ENCODE data around the gene SIT1.

The SIT1 gene

DNA sequence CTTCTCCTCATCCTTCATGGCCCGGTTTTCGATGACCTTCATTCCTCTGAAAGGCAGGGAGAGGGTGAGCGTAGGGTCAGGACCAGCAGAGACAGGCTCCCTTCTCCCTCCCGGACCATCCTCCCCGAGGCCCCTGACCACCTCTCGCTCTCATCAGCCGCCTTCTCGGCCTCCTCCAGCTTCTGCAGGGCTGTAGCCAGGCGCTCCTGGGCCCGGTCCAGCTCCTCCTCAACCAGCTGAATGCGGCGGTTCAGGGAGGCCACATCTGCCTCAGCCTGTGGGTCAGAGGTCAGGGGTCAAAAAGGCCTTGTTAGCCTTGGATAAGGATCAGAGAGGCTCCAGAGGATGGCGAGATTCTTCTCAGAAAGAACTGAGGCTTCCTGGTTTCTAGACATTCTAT lies 34.8 kb upstream of the SIT1 start:
- H3K4me3 ChIP-seq (ENCODE audit: low read length), result no peak overlapping the region
- no peak overlapping the region for H3K56ac ChIP-seq (ENCODE audit: low read length)
- no CpG with 5 or more reads among the region's 13 CpGs for WGBS (ENCODE audit: extremely low coverage, insufficient coverage, low lambda C conversion rate)
- peaks cover 11% of the 10 kb centered on the region for H3K36me3 ChIP-seq (ENCODE audit: control insufficient read depth, insufficient read depth, low read length)
- peaks cover 10% of the 10 kb centered on the region for H3K4me1 ChIP-seq (ENCODE audit: control insufficient read depth, low read depth, low read length)
- H2BK5ac ChIP-seq (ENCODE audit: low read length), result no peak overlapping the region
- H3K27ac ChIP-seq (ENCODE audit: low read depth, low read length), result no peak overlapping the region
- H3K79me1 ChIP-seq (ENCODE audit: low read length), result peaks cover 28% of the 10 kb centered on the region
- no peak overlapping the region for H4K8ac ChIP-seq (ENCODE audit: low read depth, low read length)
- H3K27me3 ChIP-seq (ENCODE audit: insufficient read depth, low read length, poor library complexity), result no peaks in the 10 kb centered on the region
- no peak overlapping the region for H3K4ac ChIP-seq (ENCODE audit: low read depth, low read length)
- no peak overlapping the region for H3K18ac ChIP-seq (ENCODE audit: low read length)
- H3K4me2 ChIP-seq (ENCODE audit: low read length), result no peak overlapping the region
- no peak for DNase-seq
- no peak overlapping the region for H4K5ac ChIP-seq (ENCODE audit: low read length)
- H3K79me2 ChIP-seq (ENCODE audit: control insufficient read depth, insufficient read depth, low read length), result peaks cover 23% of the 10 kb centered on the region
- H3K9ac ChIP-seq (ENCODE audit: low read length), result no peak overlapping the region
- H2BK120ac ChIP-seq (ENCODE audit: low read depth, low read length), result no peak overlapping the region
- no peak overlapping the region for H3K23ac ChIP-seq (ENCODE audit: low read length)
- H2AK5ac ChIP-seq (ENCODE audit: low read length), result no peak overlapping the region
- H2BK15ac ChIP-seq (replicated peaks; ENCODE audit: low read depth), result no peak overlapping the region

DNA sequence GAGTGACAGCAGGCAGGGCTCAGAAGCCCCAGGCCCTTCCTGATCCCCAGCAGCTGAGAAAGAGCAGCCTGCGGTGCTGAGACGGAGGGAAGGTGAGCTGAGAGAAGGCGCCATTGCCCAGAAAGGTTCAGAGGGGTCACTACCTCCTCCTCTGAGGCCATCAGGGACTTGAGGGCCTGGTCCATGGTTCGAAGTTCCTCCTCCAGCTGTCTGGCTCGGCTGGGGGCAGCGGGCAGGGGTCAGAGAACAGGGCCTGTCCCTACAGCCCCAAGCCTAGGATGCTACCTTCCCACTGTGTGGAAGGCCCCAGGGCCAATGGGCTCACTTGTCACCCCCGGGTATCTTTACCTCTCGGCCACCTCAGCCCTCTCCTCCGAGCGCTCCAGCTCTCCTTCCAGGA lies 34.2 kb upstream of the SIT1 start:
- H2BK5ac ChIP-seq (ENCODE audit: low read length), result no peak overlapping the region
- no peak overlapping the region for H2AK5ac ChIP-seq (ENCODE audit: low read length)
- DNase-seq, result no peak
- no peak overlapping the region for H3K56ac ChIP-seq (ENCODE audit: low read length)
- H3K4me2 ChIP-seq (ENCODE audit: low read length), result no peak overlapping the region
- H2BK15ac ChIP-seq (replicated peaks; ENCODE audit: low read depth), result no peak overlapping the region
- H3K79me2 ChIP-seq (ENCODE audit: control insufficient read depth, insufficient read depth, low read length), result peaks cover 23% of the 10 kb centered on the region
- no peak overlapping the region for H3K4ac ChIP-seq (ENCODE audit: low read depth, low read length)
- H4K5ac ChIP-seq (ENCODE audit: low read length), result no peak overlapping the region
- H2BK120ac ChIP-seq (ENCODE audit: low read depth, low read length), result no peak overlapping the region
- H3K4me3 ChIP-seq (ENCODE audit: low read length), result no peak overlapping the region
- no peak overlapping the region for H3K9ac ChIP-seq (ENCODE audit: low read length)
- peaks cover 28% of the 10 kb centered on the region for H3K79me1 ChIP-seq (ENCODE audit: low read length)
- no peak overlapping the region for H3K18ac ChIP-seq (ENCODE audit: low read length)
- no CpG with 5 or more reads among the region's 10 CpGs for WGBS (ENCODE audit: extremely low coverage, insufficient coverage, low lambda C conversion rate)
- H3K27me3 ChIP-seq (ENCODE audit: insufficient read depth, low read length, poor library complexity), result no peaks in the 10 kb centered on the region
- H4K8ac ChIP-seq (ENCODE audit: low read depth, low read length), result no peak overlapping the region
- no peak overlapping the region for H3K27ac ChIP-seq (ENCODE audit: low read depth, low read length)
- no peak overlapping the region for H3K23ac ChIP-seq (ENCODE audit: low read length)
- H3K4me1 ChIP-seq (ENCODE audit: control insufficient read depth, low read depth, low read length), result peaks cover 10% of the 10 kb centered on the region
- H3K36me3 ChIP-seq (ENCODE audit: control insufficient read depth, insufficient read depth, low read length), result peaks cover 11% of the 10 kb centered on the region

DNA sequence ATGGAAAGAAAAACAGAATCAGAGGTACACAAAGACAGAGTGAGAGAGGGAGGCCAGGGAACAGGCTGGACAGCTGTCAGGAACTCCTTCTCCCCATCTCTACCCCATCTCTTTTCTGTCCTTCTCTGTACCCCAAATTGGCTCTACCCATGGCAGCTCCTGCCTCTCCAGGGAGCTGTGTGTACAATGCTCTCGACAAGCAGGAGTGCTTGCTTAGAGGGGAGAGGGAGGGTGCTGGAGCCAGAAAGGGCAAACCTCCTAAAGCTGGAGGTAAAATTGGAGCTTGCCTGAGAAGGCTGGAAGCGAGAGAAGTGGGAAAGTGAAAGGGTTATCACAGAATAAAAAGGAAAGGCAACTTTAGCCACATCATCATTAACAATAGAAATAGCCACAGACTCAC lies 32.6 kb upstream of the SIT1 start:
- Histone ChIP-seq H3K36me3 (ENCODE audit: control insufficient read depth, insufficient read depth, low read length) (peaks cover 11% of the 10 kb centered on the region), H2BK120ac (ENCODE audit: low read depth, low read length) (no peak overlapping the region), H3K18ac (ENCODE audit: low read length) (no peak overlapping the region), H3K27me3 (ENCODE audit: insufficient read depth, low read length, poor library complexity) (no peaks in the 10 kb centered on the region), H3K4me3 (ENCODE audit: low read length) (no peak overlapping the region), H2BK5ac (ENCODE audit: low read length) (no peak overlapping the region), H3K79me1 (ENCODE audit: low read length) (peaks cover 18% of the 10 kb centered on the region), H4K8ac (ENCODE audit: low read depth, low read length) (no peak overlapping the region), H3K56ac (ENCODE audit: low read length) (no peak overlapping the region), H2BK15ac (replicated peaks; ENCODE audit: low read depth) (no peak overlapping the region), H3K4me1 (ENCODE audit: control insufficient read depth, low read depth, low read length) (peaks cover 7% of the 10 kb centered on the region), H2AK5ac (ENCODE audit: low read length) (no peak overlapping the region), H3K27ac (ENCODE audit: low read depth, low read length) (no peak overlapping the region), H4K5ac (ENCODE audit: low read length) (no peak overlapping the region), H3K79me2 (ENCODE audit: control insufficient read depth, insufficient read depth, low read length) (peaks cover 9% of the 10 kb centered on the region), H3K23ac (ENCODE audit: low read length) (no peak overlapping the region), H3K4me2 (ENCODE audit: low read length) (no peak overlapping the region), H3K9ac (ENCODE audit: low read length) (no peak overlapping the region), H3K4ac (ENCODE audit: low read depth, low read length) (no peak overlapping the region)
- no peak for DNase-seq
- no CpG with 5 or more reads among the region's 2 CpGs for WGBS (ENCODE audit: extremely low coverage, insufficient coverage, low lambda C conversion rate)

DNA sequence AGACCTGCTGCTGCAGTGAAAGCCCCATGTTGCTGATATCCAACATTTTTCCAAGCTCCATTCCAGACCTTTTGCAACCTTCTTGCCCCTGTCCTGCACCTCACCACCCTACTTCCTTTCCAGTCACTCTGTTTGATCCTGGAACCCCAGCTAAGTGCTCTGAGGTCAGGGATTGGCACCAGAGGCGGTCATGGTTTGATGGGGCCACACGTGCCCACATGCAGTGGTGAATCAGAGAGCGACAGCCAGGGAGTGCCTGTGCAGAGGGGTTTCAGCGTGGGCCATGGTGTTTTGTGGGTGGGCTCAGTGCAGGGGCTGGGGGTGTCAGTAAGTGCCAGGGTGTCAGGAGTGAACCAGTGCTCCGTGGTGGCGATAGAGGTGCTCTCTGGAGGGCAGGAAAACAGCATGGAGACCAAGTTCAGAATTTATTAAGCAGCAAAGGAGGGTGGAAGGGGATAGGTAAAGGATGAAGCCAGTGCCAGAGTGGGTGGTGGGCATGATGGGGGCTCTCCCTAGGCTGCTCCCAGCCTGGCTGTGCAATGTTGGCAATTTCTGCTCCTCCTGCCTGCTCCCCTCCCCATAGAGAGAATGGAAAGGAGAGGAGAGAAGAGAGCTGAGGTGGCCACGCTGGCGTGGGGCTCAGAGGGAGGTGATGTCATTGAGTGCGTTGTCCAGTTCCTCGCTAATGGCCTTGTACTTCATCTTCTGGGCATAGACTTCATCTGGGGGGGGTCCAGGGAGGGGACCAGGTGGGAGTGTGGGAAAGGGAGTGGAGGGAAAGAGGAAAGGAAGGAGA lies 32.0 kb upstream of the SIT1 start:
- no peak overlapping the region for H3K4me3 ChIP-seq (ENCODE audit: low read length)
- no peaks in the 10 kb centered on the region for H3K27me3 ChIP-seq (ENCODE audit: insufficient read depth, low read length, poor library complexity)
- no peak overlapping the region for H4K5ac ChIP-seq (ENCODE audit: low read length)
- no peak overlapping the region for H2BK5ac ChIP-seq (ENCODE audit: low read length)
- no CpG with 5 or more reads among the region's 10 CpGs for WGBS (ENCODE audit: extremely low coverage, insufficient coverage, low lambda C conversion rate)
- H3K36me3 ChIP-seq (ENCODE audit: control insufficient read depth, insufficient read depth, low read length), result peaks cover 11% of the 10 kb centered on the region
- no peak overlapping the region for H3K9ac ChIP-seq (ENCODE audit: low read length)
- H3K27ac ChIP-seq (ENCODE audit: low read depth, low read length), result no peak overlapping the region
- no peak overlapping the region for H2BK15ac ChIP-seq (replicated peaks; ENCODE audit: low read depth)
- H4K8ac ChIP-seq (ENCODE audit: low read depth, low read length), result no peak overlapping the region
- H2AK5ac ChIP-seq (ENCODE audit: low read length), result no peak overlapping the region
- H3K79me2 ChIP-seq (ENCODE audit: control insufficient read depth, insufficient read depth, low read length), result peaks cover 3% of the 10 kb centered on the region
- H3K4ac ChIP-seq (ENCODE audit: low read depth, low read length), result no peak overlapping the region
- H3K4me2 ChIP-seq (ENCODE audit: low read length), result no peak overlapping the region
- H3K23ac ChIP-seq (ENCODE audit: low read length), result no peak overlapping the region
- H3K56ac ChIP-seq (ENCODE audit: low read length), result no peak overlapping the region
- H2BK120ac ChIP-seq (ENCODE audit: low read depth, low read length), result no peak overlapping the region
- DNase-seq, result no peak
- peaks cover 12% of the 10 kb centered on the region for H3K79me1 ChIP-seq (ENCODE audit: low read length)
- no peak overlapping the region for H3K18ac ChIP-seq (ENCODE audit: low read length)
- H3K4me1 ChIP-seq (ENCODE audit: control insufficient read depth, low read depth, low read length), result peaks cover 3% of the 10 kb centered on the region

DNA sequence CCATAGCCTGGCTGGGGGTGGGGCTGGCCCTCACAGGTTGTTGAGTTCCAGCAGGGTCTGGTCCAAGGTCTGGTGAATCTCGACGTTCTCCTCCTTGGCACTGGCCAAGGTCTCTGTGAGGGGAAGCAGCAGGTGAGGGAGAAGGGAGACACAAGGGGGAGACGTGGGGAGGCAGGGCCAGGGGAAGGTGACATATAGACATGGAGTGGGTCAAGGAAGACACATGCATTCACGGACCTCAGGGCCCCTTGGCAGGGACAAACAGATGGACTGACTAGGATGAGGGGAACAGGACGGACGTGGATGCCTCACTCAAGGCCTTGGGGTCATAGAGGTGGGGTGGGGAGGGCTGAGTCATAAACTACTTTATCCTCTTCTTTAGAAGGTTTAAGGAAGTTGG lies 31.3 kb upstream of the SIT1 start:
- Histone ChIP-seq H3K36me3 (ENCODE audit: control insufficient read depth, insufficient read depth, low read length) (peaks cover 11% of the 10 kb centered on the region), H3K23ac (ENCODE audit: low read length) (no peak overlapping the region), H2BK5ac (ENCODE audit: low read length) (no peak overlapping the region), H3K56ac (ENCODE audit: low read length) (no peak overlapping the region), H2BK15ac (replicated peaks; ENCODE audit: low read depth) (no peak overlapping the region), H4K5ac (ENCODE audit: low read length) (no peak overlapping the region), H2BK120ac (ENCODE audit: low read depth, low read length) (no peak overlapping the region), H3K4me2 (ENCODE audit: low read length) (no peak overlapping the region), H3K4me1 (ENCODE audit: control insufficient read depth, low read depth, low read length) (no peaks in the 10 kb centered on the region), H4K8ac (ENCODE audit: low read depth, low read length) (no peak overlapping the region), H3K4ac (ENCODE audit: low read depth, low read length) (no peak overlapping the region), H3K27me3 (ENCODE audit: insufficient read depth, low read length, poor library complexity) (no peaks in the 10 kb centered on the region), H3K4me3 (ENCODE audit: low read length) (no peak overlapping the region), H3K9ac (ENCODE audit: low read length) (no peak overlapping the region), H3K79me1 (ENCODE audit: low read length) (peaks cover 8% of the 10 kb centered on the region), H3K27ac (ENCODE audit: low read depth, low read length) (no peak overlapping the region), H3K18ac (ENCODE audit: low read length) (no peak overlapping the region), H2AK5ac (ENCODE audit: low read length) (no peak overlapping the region), H3K79me2 (ENCODE audit: control insufficient read depth, insufficient read depth, low read length) (no peaks in the 10 kb centered on the region)
- no peak for DNase-seq
- no CpG with 5 or more reads among the region's 6 CpGs for WGBS (ENCODE audit: extremely low coverage, insufficient coverage, low lambda C conversion rate)

Measured in mesendoderm (in vitro differentiated cells).